ENCODE data around the gene TUT4. TPM values are rescaled to one million over a fixed set of nuclear protein-coding genes. Genes with fewer than 3 reads are reported as not detected.

The TUT4 gene
- total RNA-seq, 6 donors from 2014 or later, result 31.0 to 85.7 (median 55.4) TPM

DNA sequence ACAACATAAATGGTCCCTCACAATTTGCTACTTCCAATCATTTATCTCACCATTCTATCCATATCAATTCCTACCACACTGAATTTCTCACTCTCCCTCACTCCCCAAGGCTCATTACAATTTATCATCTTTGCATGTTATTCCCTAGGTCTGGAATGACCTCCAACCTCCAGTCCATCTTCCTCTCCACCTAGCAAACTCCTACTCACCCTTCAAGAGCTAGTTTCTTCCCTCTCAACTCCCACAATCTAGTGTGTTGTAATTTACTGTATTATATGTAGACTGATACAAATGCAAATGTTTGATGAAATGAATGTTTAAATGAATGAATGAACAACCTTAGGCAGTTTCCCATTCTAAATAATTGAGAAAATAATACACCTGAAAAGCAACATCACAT lies 3.6 kb downstream of the TUT4 start:
- H3K4me1 ChIP-seq, result peaks cover 8 to 22% (median 13%) of the 10 kb centered on the region in 4 donors
- no peak overlapping the region for H3K27ac ChIP-seq
- no peaks in the 10 kb centered on the region for H3K9me3 ChIP-seq
- no peak for TF ChIP-seq POLR2A (IDR thresholded peaks at IDR 0.05)
- no peak for TF ChIP-seq POLR2AphosphoS5 (IDR thresholded peaks at IDR 0.05)
- no peak for TF ChIP-seq EP300 (IDR thresholded peaks at IDR 0.05)
- TF ChIP-seq, protein P1, sequence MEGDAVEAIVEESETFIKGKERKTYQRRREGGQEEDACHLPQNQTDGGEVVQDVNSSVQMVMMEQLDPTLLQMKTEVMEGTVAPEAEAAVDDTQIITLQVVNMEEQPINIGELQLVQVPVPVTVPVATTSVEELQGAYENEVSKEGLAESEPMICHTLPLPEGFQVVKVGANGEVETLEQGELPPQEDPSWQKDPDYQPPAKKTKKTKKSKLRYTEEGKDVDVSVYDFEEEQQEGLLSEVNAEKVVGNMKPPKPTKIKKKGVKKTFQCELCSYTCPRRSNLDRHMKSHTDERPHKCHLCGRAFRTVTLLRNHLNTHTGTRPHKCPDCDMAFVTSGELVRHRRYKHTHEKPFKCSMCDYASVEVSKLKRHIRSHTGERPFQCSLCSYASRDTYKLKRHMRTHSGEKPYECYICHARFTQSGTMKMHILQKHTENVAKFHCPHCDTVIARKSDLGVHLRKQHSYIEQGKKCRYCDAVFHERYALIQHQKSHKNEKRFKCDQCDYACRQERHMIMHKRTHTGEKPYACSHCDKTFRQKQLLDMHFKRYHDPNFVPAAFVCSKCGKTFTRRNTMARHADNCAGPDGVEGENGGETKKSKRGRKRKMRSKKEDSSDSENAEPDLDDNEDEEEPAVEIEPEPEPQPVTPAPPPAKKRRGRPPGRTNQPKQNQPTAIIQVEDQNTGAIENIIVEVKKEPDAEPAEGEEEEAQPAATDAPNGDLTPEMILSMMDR (IDR thresholded peaks at IDR 0.05), result no peak
- no peak for DNase-seq
- no peak overlapping the region for H3K4me3 ChIP-seq
- no peaks in the 10 kb centered on the region for H3K36me3 ChIP-seq
- no peak for ATAC-seq (ENCODE audit: low FRiP score in 2 of 2)
- no peaks in the 10 kb centered on the region for H3K27me3 ChIP-seq

DNA sequence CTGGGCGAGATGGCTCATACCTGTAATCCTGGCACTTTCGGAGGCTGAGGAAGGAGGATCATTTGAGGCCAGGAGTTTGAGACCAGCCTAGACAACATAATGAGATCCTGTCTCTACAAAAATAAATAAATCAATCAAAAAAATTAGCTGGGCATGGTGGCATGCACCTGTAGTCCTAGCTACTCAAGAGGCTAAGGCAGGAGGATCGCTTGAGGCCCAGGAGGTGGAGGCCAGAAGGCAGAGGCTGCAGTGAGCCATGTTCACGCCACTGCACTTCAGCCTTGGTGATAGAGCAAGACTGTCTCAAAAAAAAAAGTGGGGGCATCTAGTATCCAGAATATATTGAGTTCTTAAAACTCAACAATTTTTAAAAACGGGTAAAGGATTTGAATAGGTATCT lies 6.0 kb downstream of the TUT4 start:
- Histone ChIP-seq H3K9me3 (peaks cover 4 to 20% (median 11%) of the 10 kb centered on the region in 4 donors), H3K4me3 (no peak overlapping the region), H3K27me3 (no peaks in the 10 kb centered on the region), H3K36me3 (no peaks in the 10 kb centered on the region), H3K4me1 (peaks cover 0 to 15% (median 7%) of the 10 kb centered on the region in 4 donors), H3K27ac (no peak overlapping the region)
- 96% methylated on average over 5 of the region's 5 CpGs for WGBS, 2 donors
- ATAC-seq (ENCODE audit: low FRiP score in 2 of 2), result no peak
- TF ChIP-seq POLR2A (IDR thresholded peaks at IDR 0.05) (no peak), POLR2AphosphoS5 (IDR thresholded peaks at IDR 0.05) (no peak), EP300 (IDR thresholded peaks at IDR 0.05) (no peak)
- TF ChIP-seq, protein P1 (IDR thresholded peaks at IDR 0.05), result no peak
- DNase-seq, result no peak

DNA sequence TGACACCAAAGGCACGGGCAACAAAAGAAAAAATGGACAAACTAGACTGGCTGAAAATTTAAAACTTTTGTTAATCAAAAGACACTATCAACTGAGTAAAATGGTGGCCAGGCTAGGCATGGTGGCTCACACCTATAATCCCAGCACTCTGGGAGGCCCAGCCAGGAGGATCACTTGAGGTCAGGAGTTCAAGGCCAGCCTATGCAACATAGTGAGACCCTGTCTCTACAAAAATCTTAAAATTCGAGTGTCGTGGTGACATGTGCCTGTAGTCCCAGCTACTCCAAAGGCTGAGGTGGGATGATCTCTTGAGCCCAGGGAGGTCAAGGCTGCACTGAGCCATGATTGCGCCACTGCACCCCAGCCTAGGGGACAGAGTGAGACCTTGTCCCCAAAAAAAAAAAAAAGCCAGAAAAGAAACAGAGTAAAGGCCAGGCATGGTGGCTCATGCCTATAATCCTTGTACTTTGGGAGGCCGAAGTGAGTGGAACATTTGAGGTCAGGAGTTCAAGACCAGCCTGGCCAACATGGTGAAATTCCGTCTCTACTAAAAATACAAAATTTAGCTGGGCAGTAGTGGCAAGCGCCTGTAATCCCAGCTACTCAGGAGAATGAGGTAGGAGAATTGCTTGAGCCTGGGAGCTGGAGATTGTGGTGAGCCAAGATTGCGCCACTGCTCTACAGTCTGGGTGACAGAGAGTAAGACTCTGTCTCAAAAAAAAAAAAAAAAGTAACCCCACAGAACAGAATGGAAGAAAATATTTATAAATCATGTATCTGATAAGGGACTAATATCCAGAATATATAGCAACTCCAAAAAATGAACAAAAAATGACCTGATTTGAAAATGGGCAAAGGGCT lies 8.0 kb downstream of the TUT4 start:
- H3K27me3 ChIP-seq, result no peaks in the 10 kb centered on the region
- H3K9me3 ChIP-seq, result peaks cover 4 to 28% (median 17%) of the 10 kb centered on the region in 4 donors
- no peaks in the 10 kb centered on the region for H3K4me1 ChIP-seq
- no peak overlapping the region for H3K4me3 ChIP-seq
- H3K27ac ChIP-seq, result no peak overlapping the region
- TF ChIP-seq, protein P1 (IDR thresholded peaks at IDR 0.05), result no peak
- TF ChIP-seq POLR2AphosphoS5 (IDR thresholded peaks at IDR 0.05) (no peak), EP300 (IDR thresholded peaks at IDR 0.05) (no peak), POLR2A (IDR thresholded peaks at IDR 0.05) (no peak)
- DNase-seq (no peak), ATAC-seq (ENCODE audit: low FRiP score in 2 of 2) (no peak)
- no peaks in the 10 kb centered on the region for H3K36me3 ChIP-seq
- 92 to 95% methylated on average over 8 of the region's 8 CpGs for WGBS, 2 donors

DNA sequence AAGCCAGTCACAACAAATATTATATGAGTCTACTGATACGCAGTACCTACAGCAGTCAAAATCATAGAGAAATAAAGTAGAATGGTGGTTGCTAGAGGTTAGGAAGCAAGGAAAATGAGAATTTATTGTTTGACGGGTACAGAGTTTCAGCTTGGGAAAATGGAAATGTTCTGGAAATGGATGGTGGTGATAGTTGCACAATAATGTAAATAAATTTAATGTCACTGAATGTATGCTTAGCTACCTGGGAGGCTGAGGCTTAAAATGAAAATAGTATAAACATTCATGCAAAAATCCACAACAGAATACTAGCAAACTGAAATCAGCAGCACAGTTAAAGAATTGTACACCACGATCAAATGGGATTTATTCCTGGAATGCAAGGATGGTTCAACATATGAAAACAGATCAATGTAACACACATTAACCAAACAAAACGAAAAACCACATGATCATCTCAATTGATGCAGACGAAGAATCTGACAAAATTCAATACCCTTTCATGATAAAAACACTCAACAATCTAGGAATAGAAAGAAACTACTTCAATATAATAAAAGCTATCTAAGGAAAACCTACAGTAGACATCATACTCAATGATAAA lies 10.7 kb downstream of the TUT4 start:
- TF ChIP-seq, protein P1 (IDR thresholded peaks at IDR 0.05), result no peak
- TF ChIP-seq EP300 (IDR thresholded peaks at IDR 0.05) (no peak), POLR2A (IDR thresholded peaks at IDR 0.05) (no peak), POLR2AphosphoS5 (IDR thresholded peaks at IDR 0.05) (no peak)
- no peak for ATAC-seq (ENCODE audit: low FRiP score in 2 of 2)
- Histone ChIP-seq H3K4me1 (no peaks in the 10 kb centered on the region), H3K4me3 (no peak overlapping the region), H3K27ac (no peak overlapping the region), H3K9me3 (peaks cover 4 to 28% (median 17%) of the 10 kb centered on the region in 4 donors), H3K27me3 (no peaks in the 10 kb centered on the region), H3K36me3 (no peaks in the 10 kb centered on the region)
- DNase-seq, result no peak
- 94 to 99% methylated on average over 5 of the region's 5 CpGs for WGBS, 2 donors
